Activated CD8-positive, alpha-beta memory T cell treated with anti-CD3 and anti-CD28 coated beads, Interleukin-2, amount 50 U/mL, for 1 hour (primary cell): ENCODE results near the gene APBB1.

Experiments
- DNase-seq: peaks from one replicate; pipeline ENCODE4 v3.0.0-alpha.2; 2020; ENCODE audit errors: extremely low read depth

APBB1 gene

DNA sequence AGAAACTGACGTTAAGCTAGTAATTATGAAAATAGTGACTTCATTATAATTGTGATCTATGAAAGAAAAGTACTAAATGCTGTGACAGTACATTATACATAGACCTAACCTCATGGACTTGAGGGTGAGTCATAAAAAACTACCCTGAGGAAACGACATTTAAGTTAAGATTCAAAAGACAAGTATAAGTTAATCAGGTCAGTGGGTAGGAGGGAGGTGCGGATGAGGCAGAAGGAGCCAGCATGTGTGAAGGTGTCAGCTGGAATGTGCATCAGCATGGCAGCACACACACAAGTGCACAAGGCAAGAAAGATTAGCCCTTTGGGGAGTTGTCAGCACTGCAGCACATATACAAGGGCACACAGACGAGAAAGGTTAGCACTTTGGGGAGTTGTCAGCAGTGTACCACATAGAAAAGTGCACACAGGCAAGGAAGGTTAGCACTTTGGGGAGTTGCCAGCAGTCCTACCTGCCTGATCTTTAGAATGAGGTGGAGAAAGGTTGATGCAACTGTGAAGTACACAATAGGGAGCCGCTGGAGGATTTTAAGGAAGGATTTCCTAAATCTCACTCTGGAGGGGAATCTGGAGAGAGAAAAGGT lies 67.0 kb downstream of the APBB1 start:
- DNase-seq = no peak

DNA sequence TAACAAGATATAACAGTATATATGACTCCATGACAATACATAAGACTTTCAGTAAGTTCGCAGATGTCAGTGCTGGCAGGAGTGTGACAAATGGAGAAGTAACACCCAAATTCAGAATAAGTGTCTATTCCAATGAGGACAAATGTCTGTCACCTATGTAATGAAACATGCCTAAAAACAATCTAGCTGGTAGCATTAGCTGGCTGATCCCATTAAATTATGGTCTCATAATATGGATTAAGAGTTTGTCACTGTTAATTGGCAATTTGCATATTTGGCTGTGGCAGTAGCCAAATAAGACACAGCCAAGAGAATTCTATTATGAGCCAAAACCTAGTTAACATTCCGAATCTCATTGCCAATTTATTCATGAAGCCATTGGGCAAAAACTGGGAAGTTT lies 68.4 kb downstream of the APBB1 start:
- DNase-seq = no peak

- no peak for DNase-seq
Measured at GRCh38 chr11:6350043-6350442, 68.9 kb downstream of the APBB1 start.

DNA sequence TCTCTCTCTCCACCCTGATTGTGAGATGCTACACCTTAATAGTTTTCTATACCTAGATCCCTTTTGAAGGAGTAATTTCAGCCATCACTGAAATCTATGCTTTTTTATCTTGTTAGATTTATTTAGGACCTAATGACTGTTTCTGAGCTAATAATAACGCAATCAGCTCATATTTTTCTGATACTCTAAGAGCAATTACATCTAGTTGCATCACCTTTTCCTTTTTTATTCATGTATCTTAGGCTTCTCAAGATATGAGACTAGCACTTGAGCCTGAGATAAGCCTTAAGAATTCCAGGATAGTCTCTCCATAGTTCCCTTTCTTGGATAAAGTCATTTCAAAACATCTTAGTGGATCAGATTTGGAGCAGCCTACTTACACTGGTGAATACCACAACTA lies 73.5 kb downstream of the APBB1 start:
- no peak for DNase-seq
